ENCODE results near the gene BMPR1B. TPM values are rescaled to one million over a fixed set of nuclear protein-coding genes. Genes with fewer than 3 reads are reported as not detected.

BMPR1B gene
- total RNA-seq, 1 experiment from 2014 or later = 0.62 TPM

DNA sequence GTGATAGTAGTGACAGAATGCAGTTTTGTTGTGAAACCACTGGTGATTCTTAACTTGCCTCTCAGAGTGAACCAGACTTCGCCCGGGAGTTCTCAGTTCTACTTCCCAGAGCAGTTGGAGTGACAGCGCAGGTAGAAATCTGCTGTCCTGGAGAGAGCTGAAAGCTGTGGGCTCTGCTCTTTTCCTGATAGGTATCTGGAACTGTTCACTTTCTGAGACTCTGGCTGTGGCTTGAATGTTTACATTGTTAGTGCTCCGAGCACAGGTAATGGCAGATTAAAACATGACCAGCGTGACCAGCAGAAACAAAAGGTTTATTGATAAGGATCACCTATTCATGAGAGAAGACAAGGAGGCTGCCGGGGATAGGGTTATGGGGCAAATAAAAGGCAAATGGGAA, 360.7 kb downstream of the BMPR1B start:
- H3K27me3 ChIP-seq (ENCODE audit: control insufficient read depth, insufficient read depth, low read length) = no peaks in the 10 kb centered on the region
- CTCF ChIA-PET = no interaction called here
- H3K9me3 ChIP-seq (ENCODE audit: control insufficient read depth, insufficient read depth, low read depth, low read length) = no peaks in the 10 kb centered on the region
- no peaks in the 10 kb centered on the region for H3K36me3 ChIP-seq (ENCODE audit: control insufficient read depth, insufficient read depth, low read length)
- DNase-seq (ENCODE audit: low read depth, low spot score) (no peak), ATAC-seq (no peak)
- H3K4me1 ChIP-seq (ENCODE audit: control insufficient read depth, insufficient read depth, low read length) = no peaks in the 10 kb centered on the region
- in situ Hi-C loops (cut with HindIII; ENCODE audit: low pct_unique_long_range_greater_than_20kb, low sequenced_read_pairs) = no loop called here
- POLR2A ChIA-PET = no interaction called here
- TF ChIP-seq TCF7L2 (IDR thresholded peaks at IDR 0.05; ENCODE audit: low read depth, low read length) = no peak
- TF ChIP-seq, protein P1, sequence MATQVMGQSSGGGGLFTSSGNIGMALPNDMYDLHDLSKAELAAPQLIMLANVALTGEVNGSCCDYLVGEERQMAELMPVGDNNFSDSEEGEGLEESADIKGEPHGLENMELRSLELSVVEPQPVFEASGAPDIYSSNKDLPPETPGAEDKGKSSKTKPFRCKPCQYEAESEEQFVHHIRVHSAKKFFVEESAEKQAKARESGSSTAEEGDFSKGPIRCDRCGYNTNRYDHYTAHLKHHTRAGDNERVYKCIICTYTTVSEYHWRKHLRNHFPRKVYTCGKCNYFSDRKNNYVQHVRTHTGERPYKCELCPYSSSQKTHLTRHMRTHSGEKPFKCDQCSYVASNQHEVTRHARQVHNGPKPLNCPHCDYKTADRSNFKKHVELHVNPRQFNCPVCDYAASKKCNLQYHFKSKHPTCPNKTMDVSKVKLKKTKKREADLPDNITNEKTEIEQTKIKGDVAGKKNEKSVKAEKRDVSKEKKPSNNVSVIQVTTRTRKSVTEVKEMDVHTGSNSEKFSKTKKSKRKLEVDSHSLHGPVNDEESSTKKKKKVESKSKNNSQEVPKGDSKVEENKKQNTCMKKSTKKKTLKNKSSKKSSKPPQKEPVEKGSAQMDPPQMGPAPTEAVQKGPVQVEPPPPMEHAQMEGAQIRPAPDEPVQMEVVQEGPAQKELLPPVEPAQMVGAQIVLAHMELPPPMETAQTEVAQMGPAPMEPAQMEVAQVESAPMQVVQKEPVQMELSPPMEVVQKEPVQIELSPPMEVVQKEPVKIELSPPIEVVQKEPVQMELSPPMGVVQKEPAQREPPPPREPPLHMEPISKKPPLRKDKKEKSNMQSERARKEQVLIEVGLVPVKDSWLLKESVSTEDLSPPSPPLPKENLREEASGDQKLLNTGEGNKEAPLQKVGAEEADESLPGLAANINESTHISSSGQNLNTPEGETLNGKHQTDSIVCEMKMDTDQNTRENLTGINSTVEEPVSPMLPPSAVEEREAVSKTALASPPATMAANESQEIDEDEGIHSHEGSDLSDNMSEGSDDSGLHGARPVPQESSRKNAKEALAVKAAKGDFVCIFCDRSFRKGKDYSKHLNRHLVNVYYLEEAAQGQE (IDR thresholded peaks at IDR 0.05; ENCODE audit: insufficient read depth in 1 of 2, low read depth in 2 of 2, low read length in 1 of 2) = no peak
- intact Hi-C loops (cut with micrococcal nuclease; ENCODE audit: unreplicated experiment) = no loop called here
- H3K27ac ChIP-seq (ENCODE audit: low read length) = no peak overlapping the region
- no peak overlapping the region for H3K4me3 ChIP-seq (ENCODE audit: low read depth in 2 of 2, low read length in 2 of 2)
- no TSS peak for BruUV-seq (replicated peaks)

DNA sequence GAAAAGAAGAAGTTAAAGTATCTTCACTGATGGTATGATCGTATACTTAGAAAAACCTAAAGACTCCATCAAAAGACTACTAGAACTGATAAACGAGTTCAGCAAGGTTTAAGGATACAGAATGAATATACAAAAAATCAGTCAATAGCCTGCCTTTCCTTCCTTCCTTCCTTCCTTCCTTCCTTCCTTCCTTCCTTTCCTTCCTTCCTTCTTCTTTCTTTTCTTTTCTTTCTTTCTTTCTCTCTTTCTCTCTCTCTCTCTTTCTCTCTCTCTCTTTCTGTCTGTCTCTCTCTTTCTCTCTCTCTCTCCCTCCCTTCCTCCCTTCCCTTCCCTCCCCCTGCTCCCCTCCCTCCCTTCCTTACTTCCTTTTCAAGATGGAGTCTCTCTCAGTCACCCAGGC, 362.7 kb downstream of the BMPR1B start:
- no peak overlapping the region for H3K4me3 ChIP-seq (ENCODE audit: low read depth in 2 of 2, low read length in 2 of 2)
- CTCF ChIA-PET = no interaction called here
- TF ChIP-seq SIN3A (IDR thresholded peaks at IDR 0.05; ENCODE audit: borderline replicate concordance, insufficient read depth, low read depth, low read length) = no peak
- no peak for TF ChIP-seq TCF7L2 (IDR thresholded peaks at IDR 0.05; ENCODE audit: low read depth, low read length)
- TF ChIP-seq, protein P2, sequence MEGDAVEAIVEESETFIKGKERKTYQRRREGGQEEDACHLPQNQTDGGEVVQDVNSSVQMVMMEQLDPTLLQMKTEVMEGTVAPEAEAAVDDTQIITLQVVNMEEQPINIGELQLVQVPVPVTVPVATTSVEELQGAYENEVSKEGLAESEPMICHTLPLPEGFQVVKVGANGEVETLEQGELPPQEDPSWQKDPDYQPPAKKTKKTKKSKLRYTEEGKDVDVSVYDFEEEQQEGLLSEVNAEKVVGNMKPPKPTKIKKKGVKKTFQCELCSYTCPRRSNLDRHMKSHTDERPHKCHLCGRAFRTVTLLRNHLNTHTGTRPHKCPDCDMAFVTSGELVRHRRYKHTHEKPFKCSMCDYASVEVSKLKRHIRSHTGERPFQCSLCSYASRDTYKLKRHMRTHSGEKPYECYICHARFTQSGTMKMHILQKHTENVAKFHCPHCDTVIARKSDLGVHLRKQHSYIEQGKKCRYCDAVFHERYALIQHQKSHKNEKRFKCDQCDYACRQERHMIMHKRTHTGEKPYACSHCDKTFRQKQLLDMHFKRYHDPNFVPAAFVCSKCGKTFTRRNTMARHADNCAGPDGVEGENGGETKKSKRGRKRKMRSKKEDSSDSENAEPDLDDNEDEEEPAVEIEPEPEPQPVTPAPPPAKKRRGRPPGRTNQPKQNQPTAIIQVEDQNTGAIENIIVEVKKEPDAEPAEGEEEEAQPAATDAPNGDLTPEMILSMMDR (IDR thresholded peaks at IDR 0.05) = no peak
- TF ChIP-seq, protein P1 (IDR thresholded peaks at IDR 0.05; ENCODE audit: insufficient read depth in 1 of 2, low read depth in 2 of 2, low read length in 1 of 2) = no peak
- TF ChIP-seq POLR2AphosphoS5 (IDR thresholded peaks at IDR 0.05; ENCODE audit: low read depth, low read length) = no peak
- intact Hi-C loops (cut with micrococcal nuclease; ENCODE audit: unreplicated experiment) = loop anchor here (10.0 kb wide), 1 partner anchor 496 kb away; no protein-coding TSS in a partner anchor
- no peaks in the 10 kb centered on the region for H3K27me3 ChIP-seq (ENCODE audit: control insufficient read depth, insufficient read depth, low read length)
- no peak for ATAC-seq
- in situ Hi-C loops (cut with HindIII; ENCODE audit: low pct_unique_long_range_greater_than_20kb, low sequenced_read_pairs) = no loop called here
- BruUV-seq (replicated peaks) = no TSS peak
- no peak for DNase-seq (ENCODE audit: low read depth, low spot score)
- no peak overlapping the region for H3K27ac ChIP-seq (ENCODE audit: low read length)
- no peaks in the 10 kb centered on the region for H3K36me3 ChIP-seq (ENCODE audit: control insufficient read depth, insufficient read depth, low read length)
- no peaks in the 10 kb centered on the region for H3K9me3 ChIP-seq (ENCODE audit: control insufficient read depth, insufficient read depth, low read depth, low read length)
- POLR2A ChIA-PET = no interaction called here
- no peaks in the 10 kb centered on the region for H3K4me1 ChIP-seq (ENCODE audit: control insufficient read depth, insufficient read depth, low read length)
